ENCODE data around the gene PANK4.

The PANK4 gene

GRCh38 chr1:2501820-2502119 is 24.6 kb downstream of the PANK4 start:
- no peak for TF ChIP-seq BACH2 (CRISPR knock-in tag; IDR thresholded peaks at IDR 0.05; ENCODE audit: borderline replicate concordance)
- TF ChIP-seq ZNF70 (CRISPR knock-in tag; IDR thresholded peaks at IDR 0.05): no peak
- no peak for TF ChIP-seq ZFP30 (CRISPR knock-in tag; IDR thresholded peaks at IDR 0.05)
- TF ChIP-seq ZFP3 (CRISPR knock-in tag; IDR thresholded peaks at IDR 0.05): no peak
- no peak for TF ChIP-seq PATZ1 (CRISPR knock-in tag; IDR thresholded peaks at IDR 0.05; ENCODE audit: borderline replicate concordance)
- TF ChIP-seq SNAI2 (CRISPR knock-in tag; IDR thresholded peaks at IDR 0.05): no peak
- no peak for TF ChIP-seq CSRNP3 (CRISPR knock-in tag; IDR thresholded peaks at IDR 0.05)
- TF ChIP-seq ISL1 (CRISPR knock-in tag; IDR thresholded peaks at IDR 0.05): no peak
- TF ChIP-seq ZNF8 (CRISPR knock-in tag; IDR thresholded peaks at IDR 0.05): no peak
- no peak for TF ChIP-seq ZC3H10 (CRISPR knock-in tag; IDR thresholded peaks at IDR 0.05)
- no peak for TF ChIP-seq CSDC2 (CRISPR knock-in tag; IDR thresholded peaks at IDR 0.05)
- TF ChIP-seq POU6F1 (CRISPR knock-in tag; IDR thresholded peaks at IDR 0.05; ENCODE audit: borderline replicate concordance, low read depth): no peak
- TF ChIP-seq ESRRG (CRISPR knock-in tag; IDR thresholded peaks at IDR 0.05): no peak
- TF ChIP-seq RARB (CRISPR knock-in tag; IDR thresholded peaks at IDR 0.05): no peak
- TF ChIP-seq ZNF565 (CRISPR knock-in tag; conservative IDR thresholded peaks at IDR 0.05; ENCODE audit: low read depth): no peak
- no peak for ATAC-seq

GRCh38 chr1:2501041-2501819 is 25.2 kb downstream of the PANK4 start:
- ATAC-seq: no peak
- TF ChIP-seq PPARA (CRISPR knock-in tag; IDR thresholded peaks at IDR 0.05; ENCODE audit: borderline replicate concordance) (no peak), ZC3H10 (CRISPR knock-in tag; IDR thresholded peaks at IDR 0.05) (no peak), ZNF70 (CRISPR knock-in tag; IDR thresholded peaks at IDR 0.05) (no peak), RARB (CRISPR knock-in tag; IDR thresholded peaks at IDR 0.05) (no peak), ESRRG (CRISPR knock-in tag; IDR thresholded peaks at IDR 0.05) (no peak), CSDC2 (CRISPR knock-in tag; IDR thresholded peaks at IDR 0.05) (no peak), POU6F1 (CRISPR knock-in tag; IDR thresholded peaks at IDR 0.05; ENCODE audit: borderline replicate concordance, low read depth) (no peak), ZNF8 (CRISPR knock-in tag; IDR thresholded peaks at IDR 0.05) (no peak), ZFP3 (CRISPR knock-in tag; IDR thresholded peaks at IDR 0.05) (no peak), ZNF565 (CRISPR knock-in tag; conservative IDR thresholded peaks at IDR 0.05; ENCODE audit: low read depth) (no peak), TOX (CRISPR knock-in tag; IDR thresholded peaks at IDR 0.05; ENCODE audit: borderline replicate concordance) (no peak), ARNTL (CRISPR knock-in tag; IDR thresholded peaks at IDR 0.05; ENCODE audit: borderline replicate concordance, low read depth) (no peak), ZFP30 (CRISPR knock-in tag; IDR thresholded peaks at IDR 0.05) (no peak), BACH2 (CRISPR knock-in tag; IDR thresholded peaks at IDR 0.05; ENCODE audit: borderline replicate concordance) (no peak), OSR1 (CRISPR knock-in tag; IDR thresholded peaks at IDR 0.05) (no peak), CSRNP3 (CRISPR knock-in tag; IDR thresholded peaks at IDR 0.05) (no peak), ISL1 (CRISPR knock-in tag; IDR thresholded peaks at IDR 0.05) (no peak)
- TF ChIP-seq, protein P1, sequence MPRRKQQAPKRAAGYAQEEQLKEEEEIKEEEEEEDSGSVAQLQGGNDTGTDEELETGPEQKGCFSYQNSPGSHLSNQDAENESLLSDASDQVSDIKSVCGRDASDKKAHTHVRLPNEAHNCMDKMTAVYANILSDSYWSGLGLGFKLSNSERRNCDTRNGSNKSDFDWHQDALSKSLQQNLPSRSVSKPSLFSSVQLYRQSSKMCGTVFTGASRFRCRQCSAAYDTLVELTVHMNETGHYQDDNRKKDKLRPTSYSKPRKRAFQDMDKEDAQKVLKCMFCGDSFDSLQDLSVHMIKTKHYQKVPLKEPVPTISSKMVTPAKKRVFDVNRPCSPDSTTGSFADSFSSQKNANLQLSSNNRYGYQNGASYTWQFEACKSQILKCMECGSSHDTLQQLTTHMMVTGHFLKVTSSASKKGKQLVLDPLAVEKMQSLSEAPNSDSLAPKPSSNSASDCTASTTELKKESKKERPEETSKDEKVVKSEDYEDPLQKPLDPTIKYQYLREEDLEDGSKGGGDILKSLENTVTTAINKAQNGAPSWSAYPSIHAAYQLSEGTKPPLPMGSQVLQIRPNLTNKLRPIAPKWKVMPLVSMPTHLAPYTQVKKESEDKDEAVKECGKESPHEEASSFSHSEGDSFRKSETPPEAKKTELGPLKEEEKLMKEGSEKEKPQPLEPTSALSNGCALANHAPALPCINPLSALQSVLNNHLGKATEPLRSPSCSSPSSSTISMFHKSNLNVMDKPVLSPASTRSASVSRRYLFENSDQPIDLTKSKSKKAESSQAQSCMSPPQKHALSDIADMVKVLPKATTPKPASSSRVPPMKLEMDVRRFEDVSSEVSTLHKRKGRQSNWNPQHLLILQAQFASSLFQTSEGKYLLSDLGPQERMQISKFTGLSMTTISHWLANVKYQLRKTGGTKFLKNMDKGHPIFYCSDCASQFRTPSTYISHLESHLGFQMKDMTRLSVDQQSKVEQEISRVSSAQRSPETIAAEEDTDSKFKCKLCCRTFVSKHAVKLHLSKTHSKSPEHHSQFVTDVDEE (CRISPR knock-in tag; IDR thresholded peaks at IDR 0.05): no peak

Measured in SK-N-SH treated with all-trans-retinoic acid at 6 μM for 48 hours (cell line).